ENCODE results near the gene GPHN. TPM values are rescaled to one million over a fixed set of nuclear protein-coding genes. Genes with fewer than 3 reads are reported as not detected.

The GPHN gene
- total RNA-seq, 4 donors from 2014 or later = 14.4 to 32.7 (median 21.1) TPM

DNA sequence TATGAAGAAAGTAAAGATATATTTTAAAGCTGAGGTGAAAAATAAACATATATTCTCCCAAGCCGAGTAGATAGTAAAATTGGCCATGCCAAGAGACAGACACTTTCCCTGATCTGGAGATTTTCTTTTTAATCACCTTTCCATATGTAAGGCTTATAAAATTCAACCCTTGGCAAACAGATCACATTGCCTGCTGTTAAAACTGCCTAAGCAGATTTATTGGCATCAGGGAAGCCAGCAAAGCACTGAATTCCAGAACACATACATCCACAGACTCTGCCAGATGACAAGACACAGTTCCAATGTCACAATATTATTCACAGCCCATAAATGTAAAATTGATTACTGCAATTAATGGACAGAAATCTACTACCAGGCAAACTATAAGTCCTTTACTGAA, 603.1 kb downstream of the GPHN start:
- Histone ChIP-seq H3K36me3 (no peaks in the 10 kb centered on the region), H3K27ac (no peak overlapping the region), H3K9me3 (no peaks in the 10 kb centered on the region), H3K4me3 (replicated peaks in 1 of 3) (no peak overlapping the region), H3K27me3 (no peaks in the 10 kb centered on the region), H3K4me1 (no peaks in the 10 kb centered on the region)
- intact Hi-C loops (cut with DNase I) = no loop called here
- WGBS, 2 donors = 75 to 93% methylated on average over 1 of the region's 1 CpG
- no peak for TF ChIP-seq POLR2A (IDR thresholded peaks at IDR 0.05)
- TF ChIP-seq, protein P1, sequence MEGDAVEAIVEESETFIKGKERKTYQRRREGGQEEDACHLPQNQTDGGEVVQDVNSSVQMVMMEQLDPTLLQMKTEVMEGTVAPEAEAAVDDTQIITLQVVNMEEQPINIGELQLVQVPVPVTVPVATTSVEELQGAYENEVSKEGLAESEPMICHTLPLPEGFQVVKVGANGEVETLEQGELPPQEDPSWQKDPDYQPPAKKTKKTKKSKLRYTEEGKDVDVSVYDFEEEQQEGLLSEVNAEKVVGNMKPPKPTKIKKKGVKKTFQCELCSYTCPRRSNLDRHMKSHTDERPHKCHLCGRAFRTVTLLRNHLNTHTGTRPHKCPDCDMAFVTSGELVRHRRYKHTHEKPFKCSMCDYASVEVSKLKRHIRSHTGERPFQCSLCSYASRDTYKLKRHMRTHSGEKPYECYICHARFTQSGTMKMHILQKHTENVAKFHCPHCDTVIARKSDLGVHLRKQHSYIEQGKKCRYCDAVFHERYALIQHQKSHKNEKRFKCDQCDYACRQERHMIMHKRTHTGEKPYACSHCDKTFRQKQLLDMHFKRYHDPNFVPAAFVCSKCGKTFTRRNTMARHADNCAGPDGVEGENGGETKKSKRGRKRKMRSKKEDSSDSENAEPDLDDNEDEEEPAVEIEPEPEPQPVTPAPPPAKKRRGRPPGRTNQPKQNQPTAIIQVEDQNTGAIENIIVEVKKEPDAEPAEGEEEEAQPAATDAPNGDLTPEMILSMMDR (IDR thresholded peaks at IDR 0.05) = no peak
- DNase-seq = no peak

DNA sequence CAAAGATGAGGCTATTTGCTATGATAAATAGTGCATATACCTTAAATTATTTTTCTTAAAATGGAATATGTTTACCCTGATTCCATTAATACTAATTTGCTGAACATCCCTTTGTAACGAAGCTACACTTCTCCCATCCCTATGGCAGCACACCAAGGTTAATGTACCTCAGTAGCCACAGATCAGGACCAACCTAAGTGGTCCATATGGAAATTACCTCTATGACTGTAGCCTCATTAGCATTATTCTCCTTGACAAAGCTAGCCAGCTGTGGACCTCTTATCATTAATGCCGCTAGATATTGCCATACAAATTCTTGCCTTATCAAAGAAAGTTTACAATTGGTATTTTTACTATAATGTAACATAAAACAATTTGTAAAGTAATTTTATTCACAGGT, 604.4 kb downstream of the GPHN start:
- no peak overlapping the region for H3K27ac ChIP-seq
- 96 to 98% methylated on average over 2 of the region's 2 CpGs for WGBS, 2 donors
- intact Hi-C loops (cut with DNase I) = no loop called here
- DNase-seq = no peak
- no peak for TF ChIP-seq POLR2A (IDR thresholded peaks at IDR 0.05)
- TF ChIP-seq, protein P1 (IDR thresholded peaks at IDR 0.05) = no peak
- H3K9me3 ChIP-seq = no peaks in the 10 kb centered on the region
- no peaks in the 10 kb centered on the region for H3K4me1 ChIP-seq
- H3K36me3 ChIP-seq = no peaks in the 10 kb centered on the region
- no peak overlapping the region for H3K4me3 ChIP-seq (replicated peaks in 1 of 3)
- no peaks in the 10 kb centered on the region for H3K27me3 ChIP-seq

DNA sequence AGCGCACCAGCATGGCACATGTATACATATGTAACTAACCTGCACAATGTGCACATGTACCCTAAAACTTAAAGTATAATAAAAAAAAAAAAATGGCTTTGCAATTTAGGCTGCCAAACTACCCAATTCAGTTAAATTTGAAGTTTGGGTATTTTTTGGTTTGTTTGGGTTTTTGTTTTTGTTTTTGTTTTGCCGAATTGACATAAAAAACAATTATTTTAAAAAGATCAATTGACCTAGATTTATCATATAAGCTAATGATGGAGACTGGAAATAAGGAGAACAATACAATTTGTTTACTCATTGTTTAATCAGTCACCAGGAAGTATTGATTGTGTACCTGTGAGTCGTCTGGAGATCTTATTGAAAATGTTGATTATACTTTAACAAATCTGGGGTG, 619.2 kb downstream of the GPHN start:
- H3K27ac ChIP-seq = no peak overlapping the region
- intact Hi-C loops (cut with DNase I) = loop anchor here (10.0 kb wide), 1 partner anchor 502 kb away; no protein-coding TSS in a partner anchor
- H3K4me3 ChIP-seq (replicated peaks in 1 of 3) = no peak overlapping the region
- H3K4me1 ChIP-seq = no peaks in the 10 kb centered on the region
- no peaks in the 10 kb centered on the region for H3K9me3 ChIP-seq
- no peaks in the 10 kb centered on the region for H3K36me3 ChIP-seq
- TF ChIP-seq, protein P1 (IDR thresholded peaks at IDR 0.05) = no peak
- no peak for TF ChIP-seq POLR2A (IDR thresholded peaks at IDR 0.05)
- 92 to 93% methylated on average over 3 of the region's 3 CpGs for WGBS, 2 donors
- no peaks in the 10 kb centered on the region for H3K27me3 ChIP-seq
- no peak for DNase-seq

DNA sequence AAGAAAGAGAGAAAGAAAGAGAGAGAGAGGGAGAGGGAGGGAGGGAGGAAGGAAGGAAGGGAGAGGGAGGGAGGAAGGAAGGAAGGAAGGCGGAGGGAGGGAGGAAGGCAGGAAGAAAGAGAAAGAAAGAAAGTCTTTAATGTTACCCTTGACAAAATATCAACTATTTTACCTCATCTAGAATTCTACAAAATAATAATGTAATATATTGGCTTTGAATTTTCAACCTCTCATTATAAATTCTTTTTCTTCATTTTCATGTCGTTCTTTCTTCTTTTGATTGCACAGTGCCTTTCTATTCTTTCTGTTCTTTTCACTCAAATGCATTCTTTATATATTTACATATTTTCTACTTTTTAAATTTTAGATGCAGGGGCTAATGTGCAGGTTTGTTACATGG, 621.8 kb downstream of the GPHN start:
- Histone ChIP-seq H3K9me3 (no peaks in the 10 kb centered on the region), H3K4me3 (replicated peaks in 1 of 3) (no peak overlapping the region), H3K27me3 (no peaks in the 10 kb centered on the region), H3K4me1 (no peaks in the 10 kb centered on the region), H3K27ac (no peak overlapping the region), H3K36me3 (no peaks in the 10 kb centered on the region)
- DNase-seq = no peak
- 90 to 91% methylated on average over 2 of the region's 2 CpGs for WGBS, 2 donors
- intact Hi-C loops (cut with DNase I) = loop anchor here (10.0 kb wide), 1 partner anchor 505 kb away; no protein-coding TSS in a partner anchor
- no peak for TF ChIP-seq POLR2A (IDR thresholded peaks at IDR 0.05)
- TF ChIP-seq, protein P1 (IDR thresholded peaks at IDR 0.05) = no peak

DNA sequence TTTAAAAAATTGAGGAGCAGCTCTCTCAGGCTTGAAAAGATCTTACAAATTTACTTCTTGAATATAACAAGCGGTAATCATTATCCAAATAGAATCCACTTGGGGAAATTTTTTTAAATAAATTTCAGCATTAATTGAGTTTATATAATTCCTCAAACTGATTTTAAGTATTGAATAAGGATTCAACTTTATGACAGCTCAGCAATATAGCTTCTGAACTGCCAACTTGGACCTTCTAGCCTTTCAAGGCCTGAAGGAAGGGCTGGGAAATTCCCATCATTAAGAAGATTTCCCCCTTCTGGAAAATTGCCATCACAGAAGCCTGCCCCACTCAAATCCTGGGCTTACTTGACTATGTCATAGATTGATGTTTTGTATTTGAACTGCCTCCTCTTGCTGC, 623.7 kb downstream of the GPHN start:
- no peak overlapping the region for H3K4me3 ChIP-seq (replicated peaks in 1 of 3)
- no peak overlapping the region for H3K27ac ChIP-seq
- no peaks in the 10 kb centered on the region for H3K9me3 ChIP-seq
- no peaks in the 10 kb centered on the region for H3K27me3 ChIP-seq
- no peaks in the 10 kb centered on the region for H3K4me1 ChIP-seq
- DNase-seq = no peak
- WGBS, 2 donors = 97 to 98% methylated on average over 1 of the region's 1 CpG
- intact Hi-C loops (cut with DNase I) = no loop called here
- TF ChIP-seq, protein P1 (IDR thresholded peaks at IDR 0.05) = no peak
- no peak for TF ChIP-seq POLR2A (IDR thresholded peaks at IDR 0.05)
- no peaks in the 10 kb centered on the region for H3K36me3 ChIP-seq

Data from thyroid gland (tissue), 4 donors.